Psoas muscle (tissue), 8 donors: Measurements from ENCODE around the gene GABRB1. TPM values are rescaled to one million over a fixed set of nuclear protein-coding genes. Genes with fewer than 3 reads are reported as not detected.

Experiments used
- ATAC-seq, 4 donors: fragments of 200-7000 bp; cut with Tn5 transposase; one replicate each; pipeline ENCODE4 v1.9.1; 2020; ENCODE audit warnings: moderate library complexity in 3 of 4, mild to moderate bottlenecking in 2 of 4
- DNase-seq, 2 donors: peaks; one replicate each; pipeline ENCODE4 v3.0.0-alpha.2; 2020
- H3K27ac ChIP-seq: fragments of 200-600 bp; one replicate; pipeline ENCODE4 v1.8.0; 2022
- H3K27me3 ChIP-seq, 3 donors: fragments of 200-600 bp in 1 of 3; one replicate each; pipeline versions ENCODE4 v1.6.1 to v1.8.0; 2013 to 2022; ENCODE audit warnings: low read length in 2 of 3, mild to moderate bottlenecking in 2 of 3, moderate library complexity in 1 of 3; ENCODE audit not compliant: insufficient read depth in 3 of 3
- H3K36me3 ChIP-seq, 2 donors: fragments of 200-600 bp in 1 of 2; one replicate each; pipeline versions ENCODE4 v1.6.1 to v1.8.0; 2013 to 2022; ENCODE audit warnings: low read depth in 1 of 2, mild to moderate bottlenecking in 1 of 2, moderate library complexity in 1 of 2; ENCODE audit not compliant: insufficient read depth in 1 of 2
- H3K4me1 ChIP-seq: fragments of 200-600 bp; one replicate; pipeline ENCODE4 v1.8.0; 2022
- H3K4me3 ChIP-seq: fragments of 200-600 bp; one replicate; pipeline ENCODE4 v1.8.0; 2022; ENCODE audit warnings: mild to moderate bottlenecking
- H3K9me3 ChIP-seq: fragments of 200-600 bp; one replicate; pipeline ENCODE4 v1.8.0; 2022
- WGBS, 3 donors: extraction: QIAGEN DNeasy Blood & Tissue Kit; methylation state at CpG; one replicate each; pipeline versions ENCODE4 v1.1.6 to v1.1.7; 2013; 5-methylcytosine and 5-hydroxymethylcytosine counted together
- intact Hi-C, 2 donors: fragments of 100-400 bp; cut with DNase I; formaldehyde crosslinking; loops; one replicate each; pipeline versions ENCODE4 v1.11.0 to v1.14.2; 2022
- polyA plus RNA-seq, 3 donors: library from polyadenylated mRNA; stranded (reverse); fragments of 200-250 nt; gene quantifications; one replicate each; pipeline ENCODE4 v1.2.3, GENCODE V29; 2013
- total RNA-seq, 4 donors: library from RNA; stranded (reverse); fragmentation: NEBNext Ultra II Directional in 2 of 4; extraction: Animal tissue kit (Norgen Biotek cat#: 25700) in 2 of 4; gene quantifications; one replicate each; pipeline versions ENCODE4 v1.2.1 to v1.2.4, GENCODE V29; 2021 to 2023
- TF ChIP-seq, protein P1 (sequence below): fragments of 200-600 bp; IDR thresholded peaks from one replicate; pipeline ENCODE4 v1.8.0; 2022; ENCODE audit warnings: antibody characterized with exemption
- donor health status: healthy with polysubstance abuse.
- donor health status: DM: no; HTN: no; CAD: no; lungs with moderate emphysema.
- donor health status: Bipolar disorder and iron deficiency.
- donor health status: healthy.
- donor health status: DM: yes; HTN: yes; CAD: no.
- donor health status: DM: no; HTN: no; CAD: no.
- donor health status: DM: no; HTN: no; CAD: no.
- donor health status: DM: yes; HTN: yes; CAD: no.

Gene GABRB1
- total and polyA plus RNA-seq, 7 donors = not detected

DNA sequence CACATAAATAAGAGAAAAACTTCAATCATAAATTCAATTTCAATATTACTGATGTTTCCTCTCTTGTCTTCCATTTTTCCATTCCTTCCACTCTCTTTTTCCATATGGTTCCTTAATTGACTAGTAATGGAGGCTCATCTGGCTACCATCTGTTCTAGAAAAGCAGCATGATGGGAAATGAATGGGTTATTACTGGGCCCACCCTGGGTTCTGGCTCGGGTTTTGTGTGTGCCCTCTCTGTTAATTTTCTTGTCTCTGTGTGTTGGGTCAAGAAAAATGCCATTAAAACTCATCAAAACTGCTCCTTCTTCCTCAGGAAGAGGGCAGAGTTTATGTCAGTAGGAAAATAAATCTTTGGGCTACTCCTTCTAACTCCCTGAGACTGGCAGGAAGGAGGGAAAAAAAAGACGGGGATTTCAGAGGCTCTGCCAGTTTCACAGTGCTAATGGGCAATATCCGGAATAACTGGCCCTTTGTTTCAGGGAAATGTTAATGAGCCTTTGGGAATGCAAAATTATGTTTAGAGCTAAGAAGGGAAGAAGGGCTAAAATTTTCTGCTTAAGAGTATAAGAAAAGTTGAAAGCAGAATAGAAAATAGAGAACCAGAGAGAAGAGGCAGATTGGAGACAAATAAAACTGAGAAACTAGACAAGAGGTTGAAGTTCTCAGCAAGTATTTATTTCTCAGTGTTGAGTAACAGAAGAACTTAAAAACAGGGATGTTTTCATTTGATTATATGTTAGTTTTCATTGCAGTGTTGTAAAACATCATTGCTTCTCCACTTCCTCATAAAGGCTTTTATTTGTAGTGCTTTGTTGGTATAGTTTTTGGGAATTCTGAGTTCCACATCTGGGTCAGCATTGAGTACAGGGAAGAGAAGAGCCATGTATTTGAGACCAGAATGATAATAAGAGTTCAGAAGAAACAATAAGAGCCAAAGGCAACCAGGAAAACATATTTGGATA lies 19.7 kb downstream of the GABRB1 start:
- H3K9me3 ChIP-seq = no peaks in the 10 kb centered on the region
- H3K36me3 ChIP-seq = no peaks in the 10 kb centered on the region
- 10 to 18% (median 13%) methylated on average over 3 of the region's 3 CpGs for WGBS, 3 donors
- H3K27me3 ChIP-seq = no peaks in the 10 kb centered on the region
- H3K4me1 ChIP-seq = no peaks in the 10 kb centered on the region
- H3K4me3 ChIP-seq = no peak overlapping the region
- no peak for DNase-seq
- H3K27ac ChIP-seq = no peak overlapping the region
- TF ChIP-seq, protein P1, sequence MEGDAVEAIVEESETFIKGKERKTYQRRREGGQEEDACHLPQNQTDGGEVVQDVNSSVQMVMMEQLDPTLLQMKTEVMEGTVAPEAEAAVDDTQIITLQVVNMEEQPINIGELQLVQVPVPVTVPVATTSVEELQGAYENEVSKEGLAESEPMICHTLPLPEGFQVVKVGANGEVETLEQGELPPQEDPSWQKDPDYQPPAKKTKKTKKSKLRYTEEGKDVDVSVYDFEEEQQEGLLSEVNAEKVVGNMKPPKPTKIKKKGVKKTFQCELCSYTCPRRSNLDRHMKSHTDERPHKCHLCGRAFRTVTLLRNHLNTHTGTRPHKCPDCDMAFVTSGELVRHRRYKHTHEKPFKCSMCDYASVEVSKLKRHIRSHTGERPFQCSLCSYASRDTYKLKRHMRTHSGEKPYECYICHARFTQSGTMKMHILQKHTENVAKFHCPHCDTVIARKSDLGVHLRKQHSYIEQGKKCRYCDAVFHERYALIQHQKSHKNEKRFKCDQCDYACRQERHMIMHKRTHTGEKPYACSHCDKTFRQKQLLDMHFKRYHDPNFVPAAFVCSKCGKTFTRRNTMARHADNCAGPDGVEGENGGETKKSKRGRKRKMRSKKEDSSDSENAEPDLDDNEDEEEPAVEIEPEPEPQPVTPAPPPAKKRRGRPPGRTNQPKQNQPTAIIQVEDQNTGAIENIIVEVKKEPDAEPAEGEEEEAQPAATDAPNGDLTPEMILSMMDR = no peak
- intact Hi-C loops = no loop called here
- no peak for ATAC-seq

DNA sequence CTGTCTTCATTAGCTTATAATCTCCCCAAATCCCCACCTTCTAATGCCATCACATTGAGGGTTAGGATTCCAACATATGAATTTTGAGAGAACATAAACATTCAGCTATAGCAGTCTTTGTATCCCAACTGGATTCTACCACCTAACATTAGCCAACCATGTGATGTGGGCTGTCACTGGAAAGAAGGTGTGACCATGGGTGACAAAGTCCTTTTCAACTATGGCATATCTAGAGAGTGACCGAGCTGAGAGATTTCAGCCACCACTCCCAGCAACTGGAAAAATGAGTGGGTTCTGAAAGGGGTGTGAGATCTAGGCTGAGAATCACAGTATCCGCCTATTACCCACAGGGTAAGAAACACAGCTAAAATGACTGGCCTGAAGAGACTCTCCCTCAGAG lies 22.1 kb downstream of the GABRB1 start:
- no peak for DNase-seq
- 85 to 98% (median 93%) methylated on average over 2 of the region's 2 CpGs for WGBS, 3 donors
- intact Hi-C loops = no loop called here
- Histone ChIP-seq H3K4me1 (no peaks in the 10 kb centered on the region), H3K27me3 (no peaks in the 10 kb centered on the region), H3K27ac (no peak overlapping the region), H3K4me3 (no peak overlapping the region), H3K36me3 (no peaks in the 10 kb centered on the region), H3K9me3 (no peaks in the 10 kb centered on the region)
- ATAC-seq = no peak
- TF ChIP-seq, protein P1 = no peak

DNA sequence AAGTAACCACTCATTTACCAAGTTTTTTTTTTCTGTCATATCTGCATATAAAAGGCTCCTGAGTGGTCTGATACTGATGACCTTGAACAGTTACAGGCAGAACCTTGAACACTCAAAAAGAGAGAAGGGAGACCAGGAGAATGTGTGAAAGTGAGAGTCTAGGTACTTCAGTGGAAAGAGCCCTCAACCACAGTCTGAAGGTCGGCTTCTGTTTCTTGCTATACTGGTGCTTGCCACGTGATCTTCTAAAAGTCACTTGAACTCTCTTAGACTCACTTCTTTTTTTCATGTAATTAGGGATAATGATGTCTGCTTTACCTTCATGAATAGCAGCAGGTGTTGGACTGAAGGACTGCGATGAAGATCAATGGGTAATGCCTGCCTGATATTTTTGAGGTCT lies 22.8 kb downstream of the GABRB1 start:
- H3K27ac ChIP-seq = no peak overlapping the region
- TF ChIP-seq, protein P1 = no peak
- 82 to 89% (median 82%) methylated on average over 3 of the region's 3 CpGs for WGBS, 3 donors
- DNase-seq = no peak
- no peak overlapping the region for H3K4me3 ChIP-seq
- no peaks in the 10 kb centered on the region for H3K4me1 ChIP-seq
- H3K9me3 ChIP-seq = no peaks in the 10 kb centered on the region
- intact Hi-C loops = no loop called here
- H3K36me3 ChIP-seq = no peaks in the 10 kb centered on the region
- no peaks in the 10 kb centered on the region for H3K27me3 ChIP-seq
- no peak for ATAC-seq

DNA sequence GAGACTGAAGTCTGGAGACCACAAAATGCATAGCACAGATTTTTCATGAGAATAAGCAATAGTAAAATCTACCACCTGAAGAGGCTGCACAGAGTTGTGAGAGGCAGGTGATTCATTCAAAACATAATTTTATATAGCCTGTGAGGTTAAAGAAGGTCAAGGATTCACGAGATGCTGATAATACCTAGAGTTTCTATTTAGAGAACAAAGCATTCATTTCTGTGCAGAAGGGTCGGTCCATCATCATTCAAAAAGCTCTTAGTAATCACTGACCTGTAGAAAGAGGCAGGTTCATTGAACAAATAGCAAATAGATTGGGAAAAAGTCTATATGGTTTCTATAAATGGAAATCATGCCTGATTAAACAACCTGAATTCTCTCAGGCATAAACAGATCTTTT lies 26.6 kb downstream of the GABRB1 start:
- H3K4me1 ChIP-seq = no peaks in the 10 kb centered on the region
- TF ChIP-seq, protein P1 = no peak
- H3K27ac ChIP-seq = no peak overlapping the region
- ATAC-seq = no peak
- no peaks in the 10 kb centered on the region for H3K27me3 ChIP-seq
- 46 to 59% (median 56%) methylated on average over 2 of the region's 2 CpGs for WGBS, 3 donors
- intact Hi-C loops = no loop called here
- H3K9me3 ChIP-seq = no peaks in the 10 kb centered on the region
- no peaks in the 10 kb centered on the region for H3K36me3 ChIP-seq
- H3K4me3 ChIP-seq = no peak overlapping the region
- no peak for DNase-seq
